Neural progenitor cell (in vitro differentiated cells): ENCODE results near the gene LSMEM2. TPM values are rescaled to one million over a fixed set of nuclear protein-coding genes. Genes with fewer than 3 reads are reported as not detected.

ENCODE experiments used
- DNase-seq: peaks from one replicate; pipeline ENCODE4 v3.0.0-alpha.2; 2016; ENCODE audit warnings: low spot score
- H2AFZ ChIP-seq: fragments of 200-600 bp; sonication (generic); replicated peaks from 2 replicates; pipeline ENCODE4 v1.6.1; 2016; ENCODE audit warnings: antibody characterized with exemption
- H3F3A ChIP-seq: fragments of 200-600 bp; sonication (generic); 2 replicates; pipeline ENCODE4 v1.6.1; 2016; ENCODE audit warnings: antibody characterized with exemption, low read depth
- H3K27ac ChIP-seq: fragments of 200-600 bp; sonication (generic); 2 replicates; pipeline ENCODE4 v1.5.1; 2016; ENCODE audit warnings: mild to moderate bottlenecking
- H3K27me3 ChIP-seq: fragments of 200-600 bp; sonication (generic); 2 replicates; pipeline ENCODE4 v1.6.1; 2016; ENCODE audit warnings: mild to moderate bottlenecking, moderate library complexity
- H3K36me3 ChIP-seq: fragments of 200-600 bp; sonication (generic); 2 replicates; pipeline ENCODE4 v1.5.1; 2016
- H3K4me1 ChIP-seq: fragments of 200-600 bp; sonication (generic); 2 replicates; pipeline ENCODE4 v1.6.1; 2016; ENCODE audit warnings: mixed run types
- H3K4me2 ChIP-seq: fragments of 200-600 bp; sonication (generic); 2 replicates; pipeline ENCODE4 v1.6.1; 2016
- H3K4me3 ChIP-seq: fragments of 200-600 bp; sonication (generic); 2 replicates; pipeline ENCODE4 v1.5.1; 2016
- H3K79me2 ChIP-seq: fragments of 200-600 bp; sonication (generic); 2 replicates; pipeline ENCODE4 v1.6.1; 2016; ENCODE audit warnings: low read depth
- H3K9ac ChIP-seq: fragments of 200-600 bp; sonication (generic); 2 replicates; pipeline ENCODE4 v1.6.1; 2016
- H3K9me3 ChIP-seq: fragments of 200-600 bp; sonication (generic); 2 replicates; pipeline ENCODE4 v1.5.1; 2016; ENCODE audit warnings: low read depth
- H4K20me1 ChIP-seq: fragments of 200-600 bp; sonication (generic); 2 replicates; pipeline ENCODE4 v1.6.1; 2016; ENCODE audit warnings: low read depth
- H3K27ac Mint-ChIP-seq: 3 replicates; pipeline ENCODE4 v1.8.0; 2021; ENCODE audit warnings: mixed read lengths
- H3K27me3 Mint-ChIP-seq: 2 replicates; pipeline ENCODE4 v1.8.0; 2022; ENCODE audit warnings: low read depth, mild to moderate bottlenecking, inconsistent platforms, moderate library complexity, mixed read lengths; ENCODE audit not compliant: insufficient read depth
- H3K36me3 Mint-ChIP-seq: 3 replicates; pipeline ENCODE4 v1.8.0; 2021; ENCODE audit warnings: mixed read lengths
- H3K4me1 Mint-ChIP-seq: 3 replicates; pipeline ENCODE4 v1.8.0; 2021; ENCODE audit warnings: mixed read lengths
- H3K4me3 Mint-ChIP-seq: 3 replicates; pipeline ENCODE4 v1.8.0; 2021; ENCODE audit warnings: mild to moderate bottlenecking, moderate library complexity, mixed read lengths
- H3K9me3 Mint-ChIP-seq: 3 replicates; pipeline ENCODE4 v1.8.0; 2020; ENCODE audit warnings: mixed read lengths
- EZH2 ChIP-seq: fragments of 200-600 bp; sonication (generic); IDR thresholded peaks from 2 replicates; pipeline ENCODE4 v1.6.1; 2017; ENCODE audit warnings: antibody characterized with exemption, mild to moderate bottlenecking, moderate library complexity
- EZH2phosphoT487 ChIP-seq: fragments of 200-600 bp; sonication (generic); IDR thresholded peaks from 2 replicates; pipeline ENCODE4 v1.6.1; 2017; ENCODE audit warnings: antibody characterized with exemption
- total RNA-seq: library from RNA; depleted of rRNA; stranded (reverse); fragments of >200 nt; gene quantifications from 2 replicates; pipeline ENCODE4 v1.2.3, GENCODE V29; 2015; ENCODE audit warnings: low replicate concordance
- TF ChIP-seq, protein P1 (sequence below): fragments of 200-600 bp; sonication (generic); IDR thresholded peaks from 2 replicates; pipeline ENCODE4 v1.5.1; 2017; ENCODE audit warnings: antibody characterized with exemption, mild to moderate bottlenecking

Gene LSMEM2
- total RNA-seq, 1 donor from 2014 or later: not detected

GRCh38 chr3:50233176-50233575 lies 45.7 kb upstream of the LSMEM2 start:
- Histone ChIP-seq H4K20me1 (peaks cover 20% of the 10 kb centered on the region), H3F3A (peaks cover 24% of the 10 kb centered on the region), H3K36me3 (no peaks in the 10 kb centered on the region), H3K4me2 (peak overlapping the region; percentile 57), H3K79me2 (peaks cover 22% of the 10 kb centered on the region), H3K4me3 (no peak overlapping the region), H3K4me1 (peaks cover 39% of the 10 kb centered on the region), H3K27ac (no peak overlapping the region), H2AFZ (no peak overlapping the region), H3K9ac (no peak overlapping the region), H3K9me3 (no peaks in the 10 kb centered on the region), H3K27me3 (no peaks in the 10 kb centered on the region)
- DNase-seq: peak; percentile 72
- TF ChIP-seq, protein P1, sequence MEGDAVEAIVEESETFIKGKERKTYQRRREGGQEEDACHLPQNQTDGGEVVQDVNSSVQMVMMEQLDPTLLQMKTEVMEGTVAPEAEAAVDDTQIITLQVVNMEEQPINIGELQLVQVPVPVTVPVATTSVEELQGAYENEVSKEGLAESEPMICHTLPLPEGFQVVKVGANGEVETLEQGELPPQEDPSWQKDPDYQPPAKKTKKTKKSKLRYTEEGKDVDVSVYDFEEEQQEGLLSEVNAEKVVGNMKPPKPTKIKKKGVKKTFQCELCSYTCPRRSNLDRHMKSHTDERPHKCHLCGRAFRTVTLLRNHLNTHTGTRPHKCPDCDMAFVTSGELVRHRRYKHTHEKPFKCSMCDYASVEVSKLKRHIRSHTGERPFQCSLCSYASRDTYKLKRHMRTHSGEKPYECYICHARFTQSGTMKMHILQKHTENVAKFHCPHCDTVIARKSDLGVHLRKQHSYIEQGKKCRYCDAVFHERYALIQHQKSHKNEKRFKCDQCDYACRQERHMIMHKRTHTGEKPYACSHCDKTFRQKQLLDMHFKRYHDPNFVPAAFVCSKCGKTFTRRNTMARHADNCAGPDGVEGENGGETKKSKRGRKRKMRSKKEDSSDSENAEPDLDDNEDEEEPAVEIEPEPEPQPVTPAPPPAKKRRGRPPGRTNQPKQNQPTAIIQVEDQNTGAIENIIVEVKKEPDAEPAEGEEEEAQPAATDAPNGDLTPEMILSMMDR: no peak
- TF ChIP-seq EZH2 (no peak), EZH2phosphoT487 (no peak)
- Mint-ChIP-seq H3K36me3 (peaks cover 5% of the 10 kb centered on the region), H3K27ac (peak overlapping the region; percentile 99), H3K4me3 (peak overlapping the region; percentile 81), H3K9me3 (no peaks in the 10 kb centered on the region), H3K27me3 (peaks cover 15% of the 10 kb centered on the region), H3K4me1 (peaks cover 63% of the 10 kb centered on the region)

GRCh38 chr3:50235716-50236483 lies 43.0 kb upstream of the LSMEM2 start, which contains the start of gene GNAI2:
TSS of gene GNAI2 (plus strand) at chr3:50236204. CDS start at chr3:50236336, 132 bp downstream.
- Histone ChIP-seq H3K4me1 (peaks cover 53% of the 10 kb centered on the region), H3F3A (peaks cover 45% of the 10 kb centered on the region), H3K27me3 (no peaks in the 10 kb centered on the region), H3K36me3 (no peaks in the 10 kb centered on the region), H3K4me2 (peak within 1 kb of the TSS; percentile 97), H3K4me3 (peak within 1 kb of the TSS; percentile 89), H4K20me1 (peaks cover 46% of the 10 kb centered on the region), H2AFZ (no peak within 1 kb of the TSS), H3K79me2 (peaks cover 50% of the 10 kb centered on the region), H3K9ac (peak within 1 kb of the TSS; percentile 82), H3K9me3 (no peaks in the 10 kb centered on the region), H3K27ac (peak within 1 kb of the TSS; percentile 48)
- peaks cover 7% of the 10 kb centered on the region for H3K36me3 Mint-ChIP-seq
- H3K27ac Mint-ChIP-seq: peak within 1 kb of the TSS; percentile 89
- H3K4me1 Mint-ChIP-seq: peaks cover 72% of the 10 kb centered on the region
- H3K9me3 Mint-ChIP-seq: no peaks in the 10 kb centered on the region
- no peak for TF ChIP-seq EZH2
- TF ChIP-seq, protein P1: no peak
- no peak for TF ChIP-seq EZH2phosphoT487
- peak; percentile 100 for DNase-seq
- peak within 1 kb of the TSS; percentile 100 for H3K4me3 Mint-ChIP-seq
- H3K27me3 Mint-ChIP-seq: peaks cover 18% of the 10 kb centered on the region

DNA sequence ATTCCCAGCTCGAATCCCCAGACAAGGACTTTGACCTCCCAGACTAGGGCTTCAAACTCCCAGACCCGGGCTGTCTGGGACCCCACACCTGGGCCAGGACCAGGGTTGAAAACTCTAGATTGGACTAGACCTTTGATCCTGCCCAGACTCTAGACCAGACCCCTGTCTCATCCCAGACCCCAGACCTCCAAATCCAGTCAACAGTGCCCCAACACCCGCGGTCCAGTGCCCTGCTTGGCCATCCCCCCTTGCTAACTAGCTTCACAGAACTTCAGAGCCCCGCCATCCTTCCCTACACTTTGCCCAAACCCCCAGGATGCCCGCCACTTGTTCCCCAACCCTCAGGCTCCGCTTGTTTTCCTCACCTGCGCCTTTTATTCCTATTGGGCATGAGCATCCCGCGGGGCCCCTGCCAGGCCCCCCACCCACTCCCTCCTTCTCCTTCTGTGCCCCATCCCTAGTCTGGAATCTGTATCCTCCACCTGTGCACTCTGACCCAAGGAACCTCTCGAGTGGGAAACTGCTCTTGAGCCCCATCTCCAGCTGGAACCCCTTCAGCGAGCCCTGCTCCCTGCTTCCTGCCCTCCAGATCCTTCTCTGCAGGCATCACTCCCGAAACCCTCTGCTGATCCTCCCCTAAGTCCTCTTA lies 42.3 kb upstream of the LSMEM2 start:
- peak; percentile 33 for DNase-seq
- Histone ChIP-seq H2AFZ (no peak overlapping the region), H3K27me3 (no peaks in the 10 kb centered on the region), H3K4me1 (peaks cover 52% of the 10 kb centered on the region), H3K4me2 (peak overlapping the region; percentile 97), H3F3A (peaks cover 51% of the 10 kb centered on the region), H4K20me1 (peaks cover 51% of the 10 kb centered on the region), H3K36me3 (no peaks in the 10 kb centered on the region), H3K4me3 (peak overlapping the region; percentile 89), H3K27ac (peak overlapping the region; percentile 16), H3K79me2 (peaks cover 57% of the 10 kb centered on the region), H3K9ac (peak overlapping the region; percentile 82), H3K9me3 (no peaks in the 10 kb centered on the region)
- Mint-ChIP-seq H3K4me3 (peak overlapping the region; percentile 100), H3K27ac (peak overlapping the region; percentile 89), H3K36me3 (peaks cover 8% of the 10 kb centered on the region), H3K4me1 (peaks cover 72% of the 10 kb centered on the region), H3K27me3 (peaks cover 20% of the 10 kb centered on the region), H3K9me3 (no peaks in the 10 kb centered on the region)
- TF ChIP-seq, protein P1: no peak
- no peak for TF ChIP-seq EZH2
- no peak for TF ChIP-seq EZH2phosphoT487
